Spleen (tissue), 3 donors: ENCODE data around the gene MAPK11.

Experiments
- POLR2A ChIP-seq, 3 donors: fragments of 450-650 bp; IDR thresholded peaks; one replicate each; pipeline ENCODE4 v1.5.1; 2017; ENCODE audit warnings: antibody characterized with exemption in 3 of 3, mild to moderate bottlenecking in 1 of 3
- POLR2AphosphoS5 ChIP-seq, 3 donors: sonication (generic); formaldehyde crosslinking; IDR thresholded peaks; one replicate each; pipeline ENCODE4 v1.5.1; 2017; ENCODE audit warnings: antibody characterized with exemption in 3 of 3

GRCh38 chr22:50277761-50278160 lies 7.6 kb upstream of the MAPK11 start:
- no peak for TF ChIP-seq POLR2A (IDR thresholded peaks at IDR 0.05)
- peak in 2 of 3 donors; percentile 4 to 5 for TF ChIP-seq POLR2AphosphoS5 (IDR thresholded peaks at IDR 0.05)
